ENCODE results near the gene ISG20.
"Not testable (repeated sequence)": the region's sequence is repeated elsewhere in the genome, so short reads cannot be mapped to it uniquely, and the experiment has no call there.

Gene ISG20

GRCh38 chr15:88636050-88636449 lies 2.8 kb upstream of the ISG20 start:
- no peak for DNase-seq (ENCODE audit: low read depth, low spot score)

- no peak for DNase-seq (ENCODE audit: low read depth, low spot score)
Measured at GRCh38 chr15:88636654-88637053, 2.2 kb upstream of the ISG20 start.

GRCh38 chr15:88637436-88637835 lies 1.4 kb upstream of the ISG20 start:
- DNase-seq (ENCODE audit: low read depth, low spot score) = no peak

- no peak for DNase-seq (ENCODE audit: low read depth, low spot score)
Measured at GRCh38 chr15:88637841-88638625, 783 bp upstream of the ISG20 start.

- DNase-seq (ENCODE audit: low read depth, low spot score) = no peak
Measured at GRCh38 chr15:88641959-88642452, 3.2 kb downstream of the ISG20 start.

- not testable (repeated sequence) for DNase-seq (ENCODE audit: low read depth, low spot score)
Measured at GRCh38 chr15:88642514-88642913, 3.7 kb downstream of the ISG20 start.

GRCh38 chr15:88644741-88645140 lies 5.9 kb downstream of the ISG20 start:
- no peak for DNase-seq (ENCODE audit: low read depth, low spot score)

GRCh38 chr15:88645171-88646087 lies 6.6 kb downstream of the ISG20 start:
- no peak for DNase-seq (ENCODE audit: low read depth, low spot score)

GRCh38 chr15:88646088-88646405 lies 7.2 kb downstream of the ISG20 start:
- no peak for DNase-seq (ENCODE audit: low read depth, low spot score)

- DNase-seq (ENCODE audit: low read depth, low spot score) = no peak
Measured at GRCh38 chr15:88646951-88647350, 8.1 kb downstream of the ISG20 start.

- no peak for DNase-seq (ENCODE audit: low read depth, low spot score)
Measured at GRCh38 chr15:88647351-88648105, 8.7 kb downstream of the ISG20 start.

- DNase-seq (ENCODE audit: low read depth, low spot score) = no peak
Measured at GRCh38 chr15:88648357-88649214, 9.8 kb downstream of the ISG20 start.

GRCh38 chr15:88649286-88649733 lies 10.5 kb downstream of the ISG20 start:
- no peak for DNase-seq (ENCODE audit: low read depth, low spot score)

GRCh38 chr15:88649753-88650551 lies 11.1 kb downstream of the ISG20 start:
- DNase-seq (ENCODE audit: low read depth, low spot score) = no peak

- no peak for DNase-seq (ENCODE audit: low read depth, low spot score)
Measured at GRCh38 chr15:88650556-88650955, 11.7 kb downstream of the ISG20 start.

GRCh38 chr15:88651136-88651732 lies 12.4 kb downstream of the ISG20 start:
- DNase-seq (ENCODE audit: low read depth, low spot score) = no peak

- no peak for DNase-seq (ENCODE audit: low read depth, low spot score)
Measured at GRCh38 chr15:88651971-88652370, 13.2 kb downstream of the ISG20 start.

- DNase-seq (ENCODE audit: low read depth, low spot score) = no peak
Measured at GRCh38 chr15:88652456-88653199, 13.8 kb downstream of the ISG20 start.

Measured in iPS DF 19.7 (cell line).